GM12873 (cell line): ENCODE results near the gene LTBP1.

Experiments used
- TF ChIP-seq, protein P1 (sequence below): IDR thresholded peaks from 2 replicates; pipeline ENCODE4 v1.5.1; 2012; ENCODE audit warnings: low read depth, mild to moderate bottlenecking, moderate library complexity, low read length, control low read depth; ENCODE audit not compliant: insufficient read depth; ENCODE audit errors: missing control alignments

Gene LTBP1

GRCh38 chr2:32952761-32953476 is 6.2 kb downstream of the LTBP1 start:
- TF ChIP-seq, protein P1, sequence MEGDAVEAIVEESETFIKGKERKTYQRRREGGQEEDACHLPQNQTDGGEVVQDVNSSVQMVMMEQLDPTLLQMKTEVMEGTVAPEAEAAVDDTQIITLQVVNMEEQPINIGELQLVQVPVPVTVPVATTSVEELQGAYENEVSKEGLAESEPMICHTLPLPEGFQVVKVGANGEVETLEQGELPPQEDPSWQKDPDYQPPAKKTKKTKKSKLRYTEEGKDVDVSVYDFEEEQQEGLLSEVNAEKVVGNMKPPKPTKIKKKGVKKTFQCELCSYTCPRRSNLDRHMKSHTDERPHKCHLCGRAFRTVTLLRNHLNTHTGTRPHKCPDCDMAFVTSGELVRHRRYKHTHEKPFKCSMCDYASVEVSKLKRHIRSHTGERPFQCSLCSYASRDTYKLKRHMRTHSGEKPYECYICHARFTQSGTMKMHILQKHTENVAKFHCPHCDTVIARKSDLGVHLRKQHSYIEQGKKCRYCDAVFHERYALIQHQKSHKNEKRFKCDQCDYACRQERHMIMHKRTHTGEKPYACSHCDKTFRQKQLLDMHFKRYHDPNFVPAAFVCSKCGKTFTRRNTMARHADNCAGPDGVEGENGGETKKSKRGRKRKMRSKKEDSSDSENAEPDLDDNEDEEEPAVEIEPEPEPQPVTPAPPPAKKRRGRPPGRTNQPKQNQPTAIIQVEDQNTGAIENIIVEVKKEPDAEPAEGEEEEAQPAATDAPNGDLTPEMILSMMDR = no peak

DNA sequence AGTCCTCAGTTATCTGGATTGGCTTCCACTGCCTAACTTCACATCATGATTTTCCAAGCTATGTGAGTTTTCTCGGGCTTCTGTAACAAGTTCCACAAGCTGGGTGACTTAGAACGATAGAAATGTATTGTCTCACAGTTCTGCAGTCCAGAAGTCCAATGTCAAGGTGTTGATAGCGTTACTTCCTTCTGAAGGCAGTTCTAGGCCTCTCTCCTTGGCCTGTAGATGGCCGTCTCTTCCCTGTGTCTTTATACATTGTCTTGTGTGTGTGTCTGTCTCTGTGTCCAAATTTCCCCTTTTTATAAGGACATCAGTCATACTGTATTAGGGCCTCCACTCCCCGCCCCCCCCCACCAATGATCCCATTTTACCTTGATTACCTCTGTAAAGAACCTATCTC is 7.5 kb downstream of the LTBP1 start:
- TF ChIP-seq, protein P1 = no peak

GRCh38 chr2:32958821-32959220 is 12.1 kb downstream of the LTBP1 start:
- TF ChIP-seq, protein P1 = no peak

DNA sequence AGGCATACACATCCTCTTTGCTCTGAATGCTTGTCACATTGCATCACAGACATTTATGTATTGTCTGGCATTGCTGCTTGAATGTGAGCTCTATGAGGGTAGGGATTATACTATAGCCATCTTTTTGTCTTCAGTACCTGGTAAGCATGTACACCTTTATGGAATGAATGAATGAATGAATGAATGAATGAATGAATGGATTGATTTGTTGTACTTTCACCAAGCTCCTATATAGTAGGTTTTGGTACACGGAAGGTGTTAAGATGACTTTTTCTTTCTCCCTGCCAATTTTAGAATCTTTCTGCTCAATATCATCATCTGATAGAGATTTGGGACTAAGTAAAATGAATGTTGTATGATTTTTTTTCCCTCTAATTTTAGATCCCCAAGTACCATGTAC is 13.5 kb downstream of the LTBP1 start:
- TF ChIP-seq, protein P1 = no peak

GRCh38 chr2:32960647-32961403 is 14.1 kb downstream of the LTBP1 start:
- TF ChIP-seq, protein P1 = no peak

DNA sequence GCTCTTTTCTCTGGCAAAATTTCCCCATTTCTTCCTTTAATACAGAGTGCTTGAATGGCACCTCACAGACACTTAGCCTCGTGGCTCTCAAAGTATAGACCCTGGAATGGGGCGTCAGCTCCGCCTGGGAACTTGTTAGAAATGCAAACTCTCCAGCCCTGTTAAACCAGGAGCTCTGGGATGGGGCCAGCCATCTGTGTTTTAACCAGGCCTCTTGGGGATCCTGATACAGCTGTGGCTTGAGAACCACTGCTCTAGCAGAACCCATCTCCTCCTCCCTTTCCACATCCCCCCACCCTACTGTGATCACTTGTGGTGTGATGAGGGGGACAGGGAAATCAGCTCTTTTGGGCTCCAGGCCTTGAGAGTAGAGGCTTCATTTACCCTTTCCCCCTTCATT is 15.9 kb downstream of the LTBP1 start:
- TF ChIP-seq, protein P1 = no peak

GRCh38 chr2:32963941-32964340 is 17.2 kb downstream of the LTBP1 start:
- TF ChIP-seq, protein P1 = no peak
